ENCODE measurements around the gene NOMO2. TPM values are rescaled to one million over a fixed set of nuclear protein-coding genes. Genes with fewer than 3 reads are reported as not detected.

Gene NOMO2, protein sequence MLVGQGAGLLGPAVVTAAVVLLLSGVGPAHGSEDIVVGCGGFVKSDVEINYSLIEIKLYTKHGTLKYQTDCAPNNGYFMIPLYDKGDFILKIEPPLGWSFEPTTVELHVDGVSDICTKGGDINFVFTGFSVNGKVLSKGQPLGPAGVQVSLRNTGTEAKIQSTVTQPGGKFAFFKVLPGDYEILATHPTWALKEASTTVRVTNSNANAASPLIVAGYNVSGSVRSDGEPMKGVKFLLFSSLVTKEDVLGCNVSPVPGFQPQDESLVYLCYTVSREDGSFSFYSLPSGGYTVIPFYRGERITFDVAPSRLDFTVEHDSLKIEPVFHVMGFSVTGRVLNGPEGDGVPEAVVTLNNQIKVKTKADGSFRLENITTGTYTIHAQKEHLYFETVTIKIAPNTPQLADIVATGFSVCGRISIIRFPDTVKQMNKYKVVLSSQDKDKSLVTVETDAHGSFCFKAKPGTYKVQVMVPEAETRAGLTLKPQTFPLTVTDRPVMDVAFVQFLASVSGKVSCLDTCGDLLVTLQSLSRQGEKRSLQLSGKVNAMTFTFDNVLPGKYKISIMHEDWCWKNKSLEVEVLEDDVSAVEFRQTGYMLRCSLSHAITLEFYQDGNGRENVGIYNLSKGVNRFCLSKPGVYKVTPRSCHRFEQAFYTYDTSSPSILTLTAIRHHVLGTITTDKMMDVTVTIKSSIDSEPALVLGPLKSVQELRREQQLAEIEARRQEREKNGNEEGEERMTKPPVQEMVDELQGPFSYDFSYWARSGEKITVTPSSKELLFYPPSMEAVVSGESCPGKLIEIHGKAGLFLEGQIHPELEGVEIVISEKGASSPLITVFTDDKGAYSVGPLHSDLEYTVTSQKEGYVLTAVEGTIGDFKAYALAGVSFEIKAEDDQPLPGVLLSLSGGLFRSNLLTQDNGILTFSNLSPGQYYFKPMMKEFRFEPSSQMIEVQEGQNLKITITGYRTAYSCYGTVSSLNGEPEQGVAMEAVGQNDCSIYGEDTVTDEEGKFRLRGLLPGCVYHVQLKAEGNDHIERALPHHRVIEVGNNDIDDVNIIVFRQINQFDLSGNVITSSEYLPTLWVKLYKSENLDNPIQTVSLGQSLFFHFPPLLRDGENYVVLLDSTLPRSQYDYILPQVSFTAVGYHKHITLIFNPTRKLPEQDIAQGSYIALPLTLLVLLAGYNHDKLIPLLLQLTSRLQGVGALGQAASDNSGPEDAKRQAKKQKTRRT
- 106 to 114 TPM (median 111 TPM) in 5 replicates for total RNA-seq (2022; extraction: Qiagen RNA extraction; ENCODE audit: low read depth)

DNA sequence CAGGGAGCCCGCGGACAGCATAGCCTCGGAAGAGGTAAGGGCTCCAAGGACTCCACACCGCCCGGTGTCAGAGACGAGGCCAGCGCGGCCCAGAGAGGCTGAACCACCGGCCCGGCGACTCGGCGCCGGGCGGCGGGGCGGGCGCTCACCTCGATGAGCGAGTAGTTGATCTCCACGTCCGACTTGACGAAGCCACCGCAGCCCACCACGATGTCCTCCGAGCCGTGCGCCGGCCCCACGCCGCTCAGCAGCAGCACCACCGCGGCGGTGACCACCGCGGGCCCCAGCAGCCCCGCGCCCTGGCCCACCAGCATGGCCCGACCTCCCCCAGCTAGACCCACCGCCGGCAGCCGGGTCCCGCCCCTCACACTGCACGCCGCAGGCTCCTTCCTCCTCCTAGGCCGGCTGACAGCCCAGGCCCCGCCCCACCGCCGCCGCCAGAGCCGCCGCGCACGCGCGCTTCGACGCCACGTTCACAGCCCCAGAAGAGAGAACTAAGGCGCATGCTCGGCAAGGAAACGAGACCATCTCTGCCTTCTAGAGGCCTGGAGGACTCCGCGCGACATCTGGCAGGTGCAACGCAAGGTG is at the start of gene NOMO2:
Gene NOMO2, minus strand, starts transcription at position 371 of the 588 bp plus-strand sequence. Its CDS starts 57 bp downstream, at position 314.

Other genes starting within 250 kb of the NOMO2 start
- gene NPIPA8, start 225.4 kb downstream of the NOMO2 start, total RNA-seq (2022; extraction: Qiagen RNA extraction; ENCODE audit: low read depth) = 0.99 to 1.4 TPM (median 1.2 TPM) in 5 replicates
- gene RPS15A, start 228.2 kb upstream of the NOMO2 start, total RNA-seq (2022; extraction: Qiagen RNA extraction; ENCODE audit: low read depth) = 2,310 to 2,663 TPM (median 2,489 TPM) in 5 replicates
- gene ARL6IP1, start 239.5 kb upstream of the NOMO2 start, total RNA-seq (2022; extraction: Qiagen RNA extraction; ENCODE audit: low read depth) = 273 to 527 TPM (median 295 TPM) in 5 replicates

All from A549 treated with CpdA at 1 μM for 4 hours (cell line).